Mesothelial cell of epicardium (in vitro differentiated cells): Measurements from ENCODE around the gene HEBP1. TPM values are rescaled to one million over a fixed set of nuclear protein-coding genes. Genes with fewer than 3 reads are reported as not detected.
A peak's percentile ranks its signal among the peaks of the same experiment; 100 is the strongest.

Experiments used
- DNase-seq, 2 experiments: peaks; one replicate each; pipeline ENCODE4 v3.0.0; 2021; ENCODE audit warnings: low spot score in 2 of 2; ENCODE audit not compliant: unreplicated experiment in 2 of 2
- H3K27ac Mint-ChIP-seq: 2 replicates; pipeline ENCODE4 v1.8.0; 2021; ENCODE audit warnings: mixed read lengths
- H3K27me3 Mint-ChIP-seq: 2 replicates; pipeline ENCODE4 v1.8.0; 2021; ENCODE audit warnings: low read depth, mixed read lengths
- H3K36me3 Mint-ChIP-seq: 2 replicates; pipeline ENCODE4 v1.8.0; 2021; ENCODE audit warnings: mixed read lengths
- H3K4me1 Mint-ChIP-seq: 2 replicates; pipeline ENCODE4 v1.8.0; 2021; ENCODE audit warnings: mixed read lengths
- H3K4me3 Mint-ChIP-seq: 2 replicates; pipeline ENCODE4 v1.8.0; 2021; ENCODE audit warnings: mild to moderate bottlenecking, moderate library complexity, mixed read lengths
- H3K9me3 Mint-ChIP-seq: 2 replicates; pipeline ENCODE4 v1.8.0; 2021; ENCODE audit warnings: mixed read lengths
- total RNA-seq: library from RNA; stranded (reverse); gene quantifications from 3 replicates; pipeline ENCODE4 v1.2.1, GENCODE V29; 2021
- TF ChIP-seq, protein P1 (sequence below): fragments of 200-600 bp; sonication (generic); IDR thresholded peaks from one replicate; pipeline ENCODE4 v1.5.0; 2021; ENCODE audit warnings: antibody characterized with exemption; ENCODE audit not compliant: unreplicated experiment

Gene HEBP1
- total RNA-seq, result 55.0 to 63.5 TPM (median 58.6 TPM) in 3 replicates

DNA sequence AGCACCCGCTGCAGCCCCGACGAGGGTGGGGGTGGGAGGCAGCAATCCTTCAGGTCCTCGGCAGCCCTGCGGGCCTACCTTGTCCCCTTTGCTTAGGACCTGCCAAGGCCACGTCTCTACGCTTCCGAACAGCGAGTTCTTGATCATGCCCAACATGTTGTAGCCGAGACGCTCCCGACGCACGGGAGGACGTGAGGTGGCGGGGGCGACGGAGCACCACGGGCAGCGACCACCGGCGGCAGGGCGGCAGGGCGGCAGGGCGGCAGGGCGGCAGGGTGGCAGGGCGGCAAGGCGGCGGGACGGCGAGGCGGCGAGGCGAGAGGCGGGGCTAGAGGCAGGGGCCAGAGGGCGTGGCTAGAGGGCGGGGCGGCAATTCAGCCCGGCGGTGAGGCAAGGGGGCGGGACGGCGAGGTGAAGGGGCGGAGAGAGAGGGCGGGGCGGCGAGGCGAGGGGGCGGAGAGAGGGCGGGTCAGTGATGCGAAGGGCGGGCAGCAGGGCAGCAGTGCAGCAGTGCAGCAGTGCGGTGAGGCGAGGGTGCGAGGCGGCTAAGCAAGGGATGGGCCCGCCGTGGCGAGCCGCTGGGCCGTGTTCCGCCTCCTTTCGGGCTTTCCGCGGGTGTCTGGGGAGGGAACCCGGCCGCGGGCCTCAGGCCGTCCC lies at the start of gene HEBP1:
TSS of gene HEBP1 (minus strand) at position 307 of the 657 bp plus-strand sequence. CDS start at position 156, 151 bp downstream.
- Mint-ChIP-seq H3K4me3 (peak within 1 kb of the TSS; percentile 97), H3K27me3 (no peaks in the 10 kb centered on the region), H3K36me3 (no peaks in the 10 kb centered on the region), H3K27ac (peak within 1 kb of the TSS; percentile 91), H3K9me3 (no peaks in the 10 kb centered on the region), H3K4me1 (peaks cover 51% of the 10 kb centered on the region)
- DNase-seq, result peak; percentile 91 to 96
- TF ChIP-seq, protein P1, sequence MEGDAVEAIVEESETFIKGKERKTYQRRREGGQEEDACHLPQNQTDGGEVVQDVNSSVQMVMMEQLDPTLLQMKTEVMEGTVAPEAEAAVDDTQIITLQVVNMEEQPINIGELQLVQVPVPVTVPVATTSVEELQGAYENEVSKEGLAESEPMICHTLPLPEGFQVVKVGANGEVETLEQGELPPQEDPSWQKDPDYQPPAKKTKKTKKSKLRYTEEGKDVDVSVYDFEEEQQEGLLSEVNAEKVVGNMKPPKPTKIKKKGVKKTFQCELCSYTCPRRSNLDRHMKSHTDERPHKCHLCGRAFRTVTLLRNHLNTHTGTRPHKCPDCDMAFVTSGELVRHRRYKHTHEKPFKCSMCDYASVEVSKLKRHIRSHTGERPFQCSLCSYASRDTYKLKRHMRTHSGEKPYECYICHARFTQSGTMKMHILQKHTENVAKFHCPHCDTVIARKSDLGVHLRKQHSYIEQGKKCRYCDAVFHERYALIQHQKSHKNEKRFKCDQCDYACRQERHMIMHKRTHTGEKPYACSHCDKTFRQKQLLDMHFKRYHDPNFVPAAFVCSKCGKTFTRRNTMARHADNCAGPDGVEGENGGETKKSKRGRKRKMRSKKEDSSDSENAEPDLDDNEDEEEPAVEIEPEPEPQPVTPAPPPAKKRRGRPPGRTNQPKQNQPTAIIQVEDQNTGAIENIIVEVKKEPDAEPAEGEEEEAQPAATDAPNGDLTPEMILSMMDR, result no peak

DNA sequence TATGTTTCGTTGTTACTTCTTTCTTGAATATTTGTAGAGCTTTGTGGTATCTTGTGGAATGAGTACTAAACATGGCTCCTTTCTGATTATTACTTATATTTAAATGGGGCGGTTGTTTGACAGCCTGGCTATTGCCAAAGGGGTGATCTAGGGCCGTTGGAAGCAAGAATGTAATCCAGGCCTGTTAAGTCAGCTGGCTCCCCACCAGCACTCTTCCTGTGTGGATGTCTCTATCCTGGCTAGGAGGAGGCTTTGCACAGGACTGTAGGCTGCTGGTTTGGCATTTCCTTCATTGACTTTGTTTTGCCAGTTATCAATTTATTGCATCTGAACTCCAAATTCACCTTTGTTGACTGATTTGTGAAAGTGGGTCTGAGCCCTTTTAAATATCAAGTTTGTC lies 49.8 kb upstream of the HEBP1 start:
- no peaks in the 10 kb centered on the region for H3K27me3 Mint-ChIP-seq
- H3K36me3 Mint-ChIP-seq, result peaks cover 10% of the 10 kb centered on the region
- no peak for DNase-seq
- TF ChIP-seq, protein P1, result no peak
- no peak overlapping the region for H3K27ac Mint-ChIP-seq
- H3K4me3 Mint-ChIP-seq, result no peak overlapping the region
- H3K4me1 Mint-ChIP-seq, result peaks cover 17% of the 10 kb centered on the region
- peaks cover 16% of the 10 kb centered on the region for H3K9me3 Mint-ChIP-seq

GRCh38 chr12:13046964-13047363 lies 46.9 kb upstream of the HEBP1 start:
- Mint-ChIP-seq H3K36me3 (no peaks in the 10 kb centered on the region), H3K4me1 (peaks cover 28% of the 10 kb centered on the region), H3K27ac (no peak overlapping the region), H3K27me3 (no peaks in the 10 kb centered on the region), H3K9me3 (no peaks in the 10 kb centered on the region), H3K4me3 (no peak overlapping the region)
- TF ChIP-seq, protein P1, result no peak
- no peak for DNase-seq

GRCh38 chr12:13045816-13046215 lies 45.8 kb upstream of the HEBP1 start:
- no peak for DNase-seq
- Mint-ChIP-seq H3K4me1 (peaks cover 30% of the 10 kb centered on the region), H3K36me3 (no peaks in the 10 kb centered on the region), H3K27ac (no peak overlapping the region), H3K9me3 (no peaks in the 10 kb centered on the region), H3K4me3 (peak overlapping the region; percentile 75), H3K27me3 (no peaks in the 10 kb centered on the region)
- TF ChIP-seq, protein P1, result no peak

GRCh38 chr12:13044906-13045299 lies 44.8 kb upstream of the HEBP1 start:
- Mint-ChIP-seq H3K27me3 (no peaks in the 10 kb centered on the region), H3K36me3 (no peaks in the 10 kb centered on the region), H3K4me3 (peak overlapping the region; percentile 75), H3K4me1 (peaks cover 36% of the 10 kb centered on the region), H3K27ac (no peak overlapping the region), H3K9me3 (no peaks in the 10 kb centered on the region)
- TF ChIP-seq, protein P1, result no peak
- no peak for DNase-seq
